ENCODE results near the gene ROBO1. TPM values are rescaled to one million over a fixed set of nuclear protein-coding genes. Genes with fewer than 3 reads are reported as not detected.
"Not testable (repeated sequence)": the region's sequence is repeated elsewhere in the genome, so short reads cannot be mapped to it uniquely, and the experiment has no call there.

ROBO1 gene
- total RNA-seq, 2 donors from 2014 or later: 7.6 to 19.7 TPM

DNA sequence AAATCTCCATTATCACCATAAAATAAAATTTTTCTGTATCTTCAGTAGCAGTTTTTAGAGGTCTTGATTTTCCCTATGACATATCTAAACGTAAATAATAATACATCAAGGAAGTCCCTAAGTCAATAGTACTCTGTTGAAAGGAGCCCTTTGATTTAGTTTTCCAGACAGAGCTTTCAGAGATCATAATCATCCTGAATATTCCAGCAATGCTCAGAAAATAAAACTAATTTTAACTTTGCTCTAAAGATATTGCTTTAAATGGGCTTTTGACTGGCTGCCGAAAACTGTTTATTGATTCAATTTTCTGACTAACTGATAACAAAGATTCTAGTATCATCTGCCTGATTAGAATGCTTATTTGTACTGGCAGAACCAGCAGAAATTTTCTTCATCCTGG is 40.7 kb upstream of the ROBO1 start:
- DNase-seq (ENCODE audit: low spot score): no peak
- TF ChIP-seq, protein P1, sequence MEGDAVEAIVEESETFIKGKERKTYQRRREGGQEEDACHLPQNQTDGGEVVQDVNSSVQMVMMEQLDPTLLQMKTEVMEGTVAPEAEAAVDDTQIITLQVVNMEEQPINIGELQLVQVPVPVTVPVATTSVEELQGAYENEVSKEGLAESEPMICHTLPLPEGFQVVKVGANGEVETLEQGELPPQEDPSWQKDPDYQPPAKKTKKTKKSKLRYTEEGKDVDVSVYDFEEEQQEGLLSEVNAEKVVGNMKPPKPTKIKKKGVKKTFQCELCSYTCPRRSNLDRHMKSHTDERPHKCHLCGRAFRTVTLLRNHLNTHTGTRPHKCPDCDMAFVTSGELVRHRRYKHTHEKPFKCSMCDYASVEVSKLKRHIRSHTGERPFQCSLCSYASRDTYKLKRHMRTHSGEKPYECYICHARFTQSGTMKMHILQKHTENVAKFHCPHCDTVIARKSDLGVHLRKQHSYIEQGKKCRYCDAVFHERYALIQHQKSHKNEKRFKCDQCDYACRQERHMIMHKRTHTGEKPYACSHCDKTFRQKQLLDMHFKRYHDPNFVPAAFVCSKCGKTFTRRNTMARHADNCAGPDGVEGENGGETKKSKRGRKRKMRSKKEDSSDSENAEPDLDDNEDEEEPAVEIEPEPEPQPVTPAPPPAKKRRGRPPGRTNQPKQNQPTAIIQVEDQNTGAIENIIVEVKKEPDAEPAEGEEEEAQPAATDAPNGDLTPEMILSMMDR (IDR thresholded peaks at IDR 0.05): no peak
- Histone ChIP-seq H3K27ac (no peak overlapping the region), H3K36me3 (no peaks in the 10 kb centered on the region), H3K4me3 (no peak overlapping the region), H3K27me3 (no peaks in the 10 kb centered on the region), H3K9me3 (no peaks in the 10 kb centered on the region), H3K4me1 (no peaks in the 10 kb centered on the region)

DNA sequence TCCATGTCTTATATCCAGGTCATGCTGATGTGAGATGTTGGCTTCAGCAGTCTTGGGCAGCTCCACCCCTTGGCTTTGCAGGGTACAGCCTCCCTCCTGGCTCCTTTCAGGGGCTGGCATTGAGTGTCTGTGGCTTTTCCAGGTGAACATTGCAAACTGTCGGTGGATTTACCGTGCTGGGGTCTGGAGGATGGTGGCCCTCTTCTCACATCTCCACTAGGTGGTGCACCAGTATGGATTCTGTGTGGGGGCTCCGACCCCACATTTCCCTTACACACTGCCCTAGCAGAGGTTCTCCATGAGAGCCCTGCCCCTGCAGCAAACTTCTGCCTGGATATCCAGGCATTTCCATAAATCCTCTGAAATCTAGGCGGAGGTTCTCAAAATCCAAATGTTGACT is 22.4 kb upstream of the ROBO1 start:
- H3K9me3 ChIP-seq; DNase-seq (ENCODE audit: low spot score); H3K36me3 ChIP-seq; H3K27me3 ChIP-seq; H3K27ac ChIP-seq; H3K4me1 ChIP-seq; H3K4me3 ChIP-seq: not testable (repeated sequence)

DNA sequence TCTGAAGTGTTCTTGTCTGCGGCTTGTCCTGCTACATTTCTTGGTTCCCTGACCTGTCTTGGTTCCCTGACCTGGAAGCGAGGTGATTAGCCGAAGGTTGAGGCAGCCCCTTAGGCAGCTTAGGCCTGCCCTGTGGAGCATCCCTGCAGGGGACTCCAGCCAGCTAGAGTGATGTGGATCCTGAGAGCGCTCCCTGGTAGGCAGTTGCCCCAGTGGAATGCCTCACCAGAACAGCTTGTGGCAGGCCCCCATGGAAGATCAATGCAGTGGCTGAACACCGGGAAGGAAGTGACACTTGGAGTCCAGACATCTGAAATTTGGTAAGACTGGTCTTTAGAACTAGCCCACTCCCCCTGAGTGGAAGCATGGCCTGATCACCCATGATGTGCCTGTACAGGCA is 5.5 kb upstream of the ROBO1 start:
- H3K36me3 ChIP-seq: no peaks in the 10 kb centered on the region
- H3K27me3 ChIP-seq: no peaks in the 10 kb centered on the region
- H3K4me1 ChIP-seq: no peaks in the 10 kb centered on the region
- H3K4me3 ChIP-seq: no peak overlapping the region
- H3K27ac ChIP-seq: no peak overlapping the region
- TF ChIP-seq, protein P1 (IDR thresholded peaks at IDR 0.05): no peak
- H3K9me3 ChIP-seq: no peaks in the 10 kb centered on the region
- DNase-seq (ENCODE audit: low spot score): no peak

DNA sequence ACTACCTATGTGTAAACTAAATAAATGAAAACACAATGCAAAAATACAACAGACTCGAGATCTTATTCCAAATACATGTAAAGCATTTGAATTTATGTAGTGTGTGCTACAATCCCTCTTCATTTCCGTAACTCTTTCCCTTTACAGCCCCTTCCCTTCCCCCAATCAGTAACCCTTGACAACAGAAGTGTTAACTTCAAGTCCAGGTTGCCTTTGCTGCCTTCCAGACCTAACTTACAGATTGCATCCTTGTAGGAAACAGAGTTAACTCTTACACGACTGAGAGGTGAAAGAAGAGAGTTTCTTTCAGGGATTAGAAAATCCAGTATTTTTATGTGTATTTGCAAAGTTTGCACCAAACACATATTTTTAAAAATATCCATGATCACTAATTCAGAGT is 1.4 kb upstream of the ROBO1 start:
- Histone ChIP-seq H3K27ac (no peak overlapping the region), H3K4me3 (no peak overlapping the region), H3K4me1 (peaks cover 0 to 15% of the 10 kb centered on the region in 2 donors), H3K9me3 (no peaks in the 10 kb centered on the region), H3K27me3 (no peaks in the 10 kb centered on the region), H3K36me3 (no peaks in the 10 kb centered on the region)
- TF ChIP-seq, protein P1 (IDR thresholded peaks at IDR 0.05): no peak
- DNase-seq (ENCODE audit: low spot score): no peak

DNA sequence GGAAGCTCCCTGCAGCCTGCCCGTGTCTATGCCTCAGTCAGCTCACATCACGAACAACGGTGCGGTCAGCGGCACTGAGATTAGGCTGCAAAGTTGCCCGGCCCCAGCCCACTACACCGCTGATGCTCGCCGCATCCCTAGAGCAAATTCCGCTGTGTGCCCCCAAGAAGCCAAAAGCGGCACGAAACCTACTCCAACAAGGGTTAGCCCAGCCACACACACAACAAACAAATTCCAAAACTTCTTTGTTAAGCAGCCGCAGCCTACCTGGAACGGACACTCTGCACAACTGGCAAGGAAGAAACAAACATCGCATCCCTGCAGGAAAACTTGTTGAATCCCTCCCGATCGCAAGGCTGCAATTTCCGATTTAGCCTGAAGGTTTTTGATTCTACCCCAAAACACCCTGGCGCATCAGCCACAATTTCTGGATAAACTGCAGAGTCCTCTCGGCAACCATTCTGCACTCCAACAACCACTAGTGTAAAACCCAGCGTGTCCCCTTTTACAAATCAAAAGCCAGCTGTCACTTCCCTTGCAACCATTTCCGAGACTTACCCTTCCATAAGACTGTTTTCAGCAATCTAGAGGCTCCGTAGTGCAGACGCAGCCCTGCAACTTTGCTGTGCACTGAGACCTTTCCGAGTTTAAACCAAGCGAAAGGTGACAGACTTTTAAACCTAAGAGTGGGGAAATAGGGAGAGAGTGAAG is 449 bp downstream of the ROBO1 start:
- no peaks in the 10 kb centered on the region for H3K27me3 ChIP-seq

DNA sequence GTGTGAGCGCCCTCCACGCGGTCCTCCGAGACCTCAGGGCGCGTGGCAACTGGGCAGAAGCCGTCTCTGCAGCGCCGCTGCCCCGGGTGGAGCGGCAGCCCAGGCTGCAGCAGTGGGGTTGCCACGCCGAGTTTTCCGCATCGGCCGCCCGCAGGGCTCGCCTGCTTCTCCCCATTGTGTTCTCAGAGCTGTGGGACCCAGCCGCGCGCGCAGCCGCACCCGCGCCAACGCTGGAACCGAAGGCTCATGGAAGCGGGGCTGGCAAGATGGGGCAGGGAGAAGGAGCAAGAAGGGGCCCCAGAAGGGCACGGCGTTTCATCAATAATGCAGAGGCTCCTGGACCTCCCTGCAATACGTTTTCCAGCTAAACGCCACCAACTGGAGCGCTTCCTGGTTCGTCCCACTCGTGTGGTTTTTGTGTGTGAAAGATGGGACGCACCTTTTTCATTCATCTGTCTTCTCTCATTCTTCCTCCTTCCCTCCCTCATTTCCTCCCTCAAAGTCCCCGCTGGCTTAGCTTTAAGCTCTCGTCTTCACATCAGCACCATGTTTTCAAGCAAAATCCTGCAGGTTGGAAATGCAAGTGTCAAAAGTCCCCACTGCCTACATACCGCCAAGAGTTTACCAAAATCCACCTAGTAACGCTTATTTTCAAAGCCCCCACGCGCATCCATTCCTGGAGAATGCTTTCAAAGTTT is 1.2 kb downstream of the ROBO1 start:
- Histone ChIP-seq H3K9me3 (no peaks in the 10 kb centered on the region), H3K4me1 (peaks cover 0 to 15% of the 10 kb centered on the region in 2 donors), H3K4me3 (peak overlapping the region in 1 of 2 donors; percentile 17), H3K27ac (no peak overlapping the region), H3K36me3 (no peaks in the 10 kb centered on the region), H3K27me3 (no peaks in the 10 kb centered on the region)
- no peak for DNase-seq (ENCODE audit: low spot score)
- TF ChIP-seq, protein P1 (IDR thresholded peaks at IDR 0.05): no peak

More for the DNA sequence above, 449 bp downstream of the ROBO1 start:
- peak overlapping the region in 1 of 2 donors; percentile 17 for H3K4me3 ChIP-seq
- H3K36me3 ChIP-seq: no peaks in the 10 kb centered on the region
- peaks cover 0 to 15% of the 10 kb centered on the region in 2 donors for H3K4me1 ChIP-seq
- no peaks in the 10 kb centered on the region for H3K9me3 ChIP-seq
- no peak for DNase-seq (ENCODE audit: low spot score)
- TF ChIP-seq, protein P1 (IDR thresholded peaks at IDR 0.05): no peak
- H3K27ac ChIP-seq: no peak overlapping the region

Data from right atrium auricular region (tissue), 2 donors.